HEK293T (cell line): Measurements from ENCODE around the gene SOST.

ENCODE experiments used
- ARNT ChIP-seq: fragments of 450-650 bp; IDR thresholded peaks from 2 replicates; pipeline ENCODE4 v1.6.1; 2017; ENCODE audit warnings: mild to moderate bottlenecking
- BHLHE40 ChIP-seq: fragments of 450-650 bp; IDR thresholded peaks from 2 replicates; pipeline ENCODE4 v1.6.1; 2016; ENCODE audit warnings: mild to moderate bottlenecking, moderate library complexity, borderline replicate concordance
- ELF4 ChIP-seq: fragments of 450-650 bp; IDR thresholded peaks from 2 replicates; pipeline ENCODE4 v1.6.1; 2017; ENCODE audit warnings: antibody characterized with exemption
- FOXA1 ChIP-seq: fragments of 450-650 bp; IDR thresholded peaks from 2 replicates; pipeline ENCODE4 v1.6.1; 2016; ENCODE audit warnings: mild to moderate bottlenecking
- HDGF ChIP-seq: fragments of 450-650 bp; IDR thresholded peaks from 2 replicates; pipeline ENCODE4 v1.6.1; 2017; ENCODE audit warnings: antibody characterized with exemption, borderline replicate concordance
- PKNOX1 ChIP-seq: fragments of 450-650 bp; IDR thresholded peaks from 2 replicates; pipeline ENCODE4 v1.6.1; 2016
- SP1 ChIP-seq: fragments of 450-650 bp; IDR thresholded peaks from 2 replicates; pipeline ENCODE4 v1.6.1; 2017
- SUZ12 ChIP-seq: fragments of 450-650 bp; IDR thresholded peaks from 2 replicates; pipeline ENCODE4 v1.6.1; 2016; ENCODE audit warnings: mild to moderate bottlenecking
- TARDBP ChIP-seq: fragments of 450-650 bp; IDR thresholded peaks from 2 replicates; pipeline ENCODE4 v1.6.1; 2016
- ZNF384 ChIP-seq: fragments of 450-650 bp; IDR thresholded peaks from 2 replicates; pipeline ENCODE4 v1.6.1; 2016

GRCh38 chr17:43750153-43750552 is 8.4 kb downstream of the SOST start:
- no peak for TF ChIP-seq FOXA1
- TF ChIP-seq SP1, result no peak
- TF ChIP-seq SUZ12, result no peak
- no peak for TF ChIP-seq ARNT
- TF ChIP-seq ELF4, result no peak
- TF ChIP-seq TARDBP, result no peak
- TF ChIP-seq BHLHE40, result no peak
- no peak for TF ChIP-seq ZNF384
- TF ChIP-seq PKNOX1, result no peak
- no peak for TF ChIP-seq HDGF
